Measurements from ENCODE around the gene ICAM2. TPM values are rescaled to one million over a fixed set of nuclear protein-coding genes. Genes with fewer than 3 reads are reported as not detected.

ICAM2 gene
- total and polyA plus RNA-seq, 8 donors = 32.3 to 55.4 (median 46.3) TPM

- no peak for DNase-seq
- no peak for ATAC-seq
- intact Hi-C loops (cut with DNase I) = loop anchor here in 1 of 2 donors (10.0 kb wide), 1 partner anchor 63 kb away; no protein-coding TSS in a partner anchor
- peaks cover 0 to 7% of the 10 kb centered on the region in 2 donors for H3K27me3 ChIP-seq
- no peak for TF ChIP-seq CTCF (IDR thresholded peaks at IDR 0.05)
- H3K4me3 ChIP-seq = no peak overlapping the region
- H3K36me3 ChIP-seq = no peaks in the 10 kb centered on the region
- peaks cover 31 to 47% of the 10 kb centered on the region in 2 donors for H3K4me1 ChIP-seq
- no peaks in the 10 kb centered on the region for H3K9me3 ChIP-seq
- H3K27ac ChIP-seq = no peak overlapping the region
Observed at GRCh38 chr17:63988127-63988478, 32.3 kb downstream of the ICAM2 start.

GRCh38 chr17:63987221-63988126, 33.0 kb downstream of the ICAM2 start:
- H3K4me3 ChIP-seq = no peak overlapping the region
- DNase-seq (peak in 1 of 4 donors; percentile 71), ATAC-seq (no peak)
- no peaks in the 10 kb centered on the region for H3K36me3 ChIP-seq
- peaks cover 0 to 7% of the 10 kb centered on the region in 2 donors for H3K27me3 ChIP-seq
- H3K9me3 ChIP-seq = no peaks in the 10 kb centered on the region
- peaks cover 31 to 51% of the 10 kb centered on the region in 2 donors for H3K4me1 ChIP-seq
- H3K27ac ChIP-seq = no peak overlapping the region
- TF ChIP-seq CTCF (IDR thresholded peaks at IDR 0.05) = no peak
- intact Hi-C loops (cut with DNase I) = loop anchor here in 1 of 2 donors (10.0 kb wide), 1 partner anchor 63 kb away; no protein-coding TSS in a partner anchor

GRCh38 chr17:63986821-63987220, 33.6 kb downstream of the ICAM2 start:
- intact Hi-C loops (cut with DNase I) = loop anchor here in 1 of 2 donors (10.0 kb wide), 1 partner anchor 62 kb away; no protein-coding TSS in a partner anchor
- Histone ChIP-seq H3K27me3 (peaks cover 0 to 7% of the 10 kb centered on the region in 2 donors), H3K4me3 (no peak overlapping the region), H3K36me3 (no peaks in the 10 kb centered on the region), H3K9me3 (peaks cover 0 to 6% of the 10 kb centered on the region in 2 donors), H3K4me1 (peaks cover 31 to 51% of the 10 kb centered on the region in 2 donors), H3K27ac (no peak overlapping the region)
- DNase-seq (no peak), ATAC-seq (no peak)
- no peak for TF ChIP-seq CTCF (IDR thresholded peaks at IDR 0.05)

- Histone ChIP-seq H3K36me3 (no peaks in the 10 kb centered on the region), H3K27me3 (peaks cover 0 to 5% of the 10 kb centered on the region in 2 donors), H3K4me3 (no peak overlapping the region), H3K27ac (peak overlapping the region; percentile 68 to 77), H3K9me3 (peaks cover 0 to 9% of the 10 kb centered on the region in 2 donors), H3K4me1 (peaks cover 31 to 48% of the 10 kb centered on the region in 2 donors)
- TF ChIP-seq CTCF (IDR thresholded peaks at IDR 0.05) = no peak
- DNase-seq (peak in 1 of 4 donors; percentile 55), ATAC-seq (no peak)
- intact Hi-C loops (cut with DNase I) = loop anchor here in 1 of 2 donors (10.0 kb wide), 1 partner anchor 61 kb away; no protein-coding TSS in a partner anchor
Observed at GRCh38 chr17:63985387-63986140, 34.9 kb downstream of the ICAM2 start.

All from left lung (tissue), 10 donors.